Measurements from ENCODE around the gene AMPD3.

The AMPD3 gene

GRCh38 chr11:10505278-10506007 lies 50.4 kb downstream of the AMPD3 start:
- no peak for DNase-seq

- no peak for DNase-seq
Observed at GRCh38 chr11:10506008-10506370, 50.9 kb downstream of the AMPD3 start.

- DNase-seq: no peak
Observed at GRCh38 chr11:10511181-10511621, 56.1 kb downstream of the AMPD3 start.

DNA sequence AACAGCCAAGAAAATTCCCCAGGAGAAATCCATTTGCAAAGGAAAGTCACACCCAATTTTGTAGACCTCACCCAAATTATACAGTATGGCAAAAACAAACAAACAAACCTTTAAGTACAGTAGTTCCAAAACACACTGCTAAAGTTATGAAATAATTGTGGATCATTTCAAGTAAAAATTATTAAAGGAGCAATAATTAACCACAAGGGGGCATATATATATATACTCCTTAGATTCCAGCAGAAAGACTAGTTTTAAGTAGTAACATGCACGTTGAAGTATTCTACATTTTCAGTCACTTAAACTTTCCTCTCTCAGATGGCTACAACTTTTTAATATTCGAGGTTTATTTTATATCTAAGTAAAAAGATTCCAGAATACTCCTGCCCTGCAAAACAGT lies 59.1 kb downstream of the AMPD3 start:
- no peak for DNase-seq

DNA sequence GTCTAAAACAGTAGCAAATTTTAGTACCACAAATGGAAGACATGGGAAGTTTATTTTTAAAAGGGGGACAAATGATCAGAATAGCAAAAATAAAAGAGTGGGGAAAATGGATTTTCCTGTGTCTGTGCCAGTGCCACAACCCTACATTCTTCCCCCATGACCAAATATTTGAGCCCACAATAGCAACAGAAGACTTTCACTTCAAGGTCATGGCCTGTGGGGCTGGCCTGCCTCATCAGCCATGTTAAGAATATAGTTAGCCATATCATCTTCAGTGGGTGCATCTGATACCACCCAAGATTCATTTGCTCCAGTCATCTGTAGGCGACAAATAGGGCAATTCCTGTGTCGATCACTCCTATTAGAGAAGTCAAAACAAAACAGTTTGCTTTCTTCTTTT lies 59.6 kb downstream of the AMPD3 start:
- no peak for DNase-seq

DNA sequence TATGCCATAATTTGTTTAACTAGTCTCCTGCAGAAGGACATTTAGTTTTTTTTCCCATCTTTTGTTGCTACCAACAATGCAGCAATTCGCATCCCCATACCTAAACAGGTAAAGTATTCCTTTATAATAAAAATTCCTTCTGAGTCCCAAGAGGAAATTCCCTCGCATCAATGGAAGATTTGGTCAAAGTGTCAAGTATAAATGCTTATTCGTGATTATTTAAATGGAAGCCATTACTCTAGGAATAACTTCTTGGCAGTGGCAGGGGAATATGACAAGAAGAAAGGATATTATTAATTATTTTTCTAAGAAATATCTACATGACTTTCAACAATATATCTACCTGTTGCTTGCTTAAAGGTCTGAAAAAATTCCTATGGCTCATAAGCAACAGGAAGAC lies 60.4 kb downstream of the AMPD3 start:
- DNase-seq: no peak

DNA sequence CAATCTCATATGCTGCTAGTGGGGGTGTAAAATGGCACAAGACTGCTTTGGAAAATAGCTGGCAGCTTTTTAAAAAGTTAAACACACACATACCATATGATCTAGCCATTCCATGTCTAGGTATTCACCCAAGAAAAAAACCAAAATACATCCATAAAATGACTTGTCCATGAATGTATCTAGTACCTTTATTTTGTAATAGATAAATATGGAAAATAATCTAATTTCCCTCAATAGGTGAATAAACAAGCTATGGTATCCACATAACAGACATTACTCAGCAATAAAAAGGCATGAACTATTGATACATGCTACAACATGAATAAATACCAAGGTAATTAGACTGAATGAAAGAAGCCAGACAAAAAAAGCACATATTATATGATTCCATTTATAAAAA lies 63.1 kb downstream of the AMPD3 start:
- no peak for DNase-seq

DNA sequence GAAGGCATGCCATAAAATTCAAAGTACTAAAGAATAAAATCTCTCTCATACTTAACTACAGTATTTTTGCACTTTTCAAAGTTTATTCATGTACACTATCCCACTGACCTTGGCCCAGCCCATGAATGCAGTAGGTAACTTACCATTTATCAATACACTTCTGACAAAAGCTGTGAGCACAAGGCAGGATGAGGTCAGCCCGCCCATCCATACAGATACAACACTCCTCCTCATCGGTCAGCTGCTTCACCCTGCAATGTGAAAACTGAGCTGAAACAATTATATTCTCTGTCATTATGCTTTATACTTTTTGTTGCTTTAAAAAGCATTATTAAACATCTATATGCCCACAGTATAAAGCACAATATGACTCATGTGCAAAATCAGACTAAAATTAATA lies 63.8 kb downstream of the AMPD3 start:
- no peak for DNase-seq

- no peak for DNase-seq
Observed at GRCh38 chr11:10519630-10520029, 64.6 kb downstream of the AMPD3 start.

DNA sequence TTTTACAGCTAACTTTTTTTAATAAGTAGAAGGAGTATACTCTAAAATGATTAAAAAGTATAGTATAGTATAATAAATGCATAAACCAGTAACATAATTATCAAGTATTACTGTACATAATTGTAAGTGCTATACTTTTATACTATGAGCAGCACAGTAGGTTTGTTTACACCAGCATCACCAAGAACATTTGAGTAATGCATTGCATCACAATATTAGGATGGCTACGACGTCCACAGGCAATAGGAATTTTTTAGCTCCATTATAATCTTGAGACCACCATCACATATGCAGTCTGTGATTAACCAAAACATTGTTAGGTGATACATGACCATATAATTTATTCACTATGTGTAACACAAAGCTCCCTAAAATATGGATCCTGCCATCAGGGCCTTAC lies 65.5 kb downstream of the AMPD3 start:
- DNase-seq: no peak

GRCh38 chr11:10522276-10522675 lies 67.2 kb downstream of the AMPD3 start:
- no peak for DNase-seq

GRCh38 chr11:10522921-10523320 lies 67.9 kb downstream of the AMPD3 start:
- DNase-seq: no peak

DNA sequence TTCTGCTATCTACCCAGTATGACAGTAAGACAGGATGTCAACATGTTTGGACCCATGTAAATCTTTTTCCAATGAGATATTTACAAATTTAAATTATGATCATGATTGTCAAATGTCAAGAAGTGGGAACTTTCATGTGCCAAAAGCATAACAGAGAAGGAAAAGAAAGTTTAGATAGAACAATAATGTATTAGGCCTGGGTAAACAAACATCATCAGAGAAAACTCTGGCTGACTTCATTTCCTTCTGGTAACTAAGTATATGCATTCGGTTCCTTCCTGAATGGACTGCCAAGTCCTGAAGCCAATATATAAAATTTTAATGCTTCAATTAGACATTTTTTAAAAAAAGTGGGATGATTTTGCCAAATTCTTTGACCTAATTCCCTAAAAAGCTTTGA lies 69.4 kb downstream of the AMPD3 start:
- DNase-seq: no peak

GRCh38 chr11:10526974-10527918 lies 72.2 kb downstream of the AMPD3 start:
- no peak for DNase-seq

DNA sequence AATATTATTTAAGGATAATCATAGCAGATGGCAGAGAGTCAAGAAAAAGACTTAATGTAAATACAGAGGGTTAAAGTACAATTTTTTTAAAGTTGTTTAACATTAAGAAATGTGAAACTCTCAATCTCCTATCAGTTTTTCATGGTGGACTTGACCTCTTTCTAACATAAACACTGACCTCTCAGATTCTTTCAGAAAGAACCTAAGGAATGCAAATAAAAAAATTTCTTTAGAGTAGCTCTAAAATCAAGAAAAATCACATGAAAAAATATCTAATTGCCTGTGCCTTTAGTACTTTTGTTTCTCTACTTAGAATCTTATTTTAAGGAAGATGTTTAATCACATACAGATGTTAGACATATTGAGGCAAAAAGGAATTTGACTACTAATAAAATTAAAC lies 73.1 kb downstream of the AMPD3 start:
- no peak for DNase-seq

DNA sequence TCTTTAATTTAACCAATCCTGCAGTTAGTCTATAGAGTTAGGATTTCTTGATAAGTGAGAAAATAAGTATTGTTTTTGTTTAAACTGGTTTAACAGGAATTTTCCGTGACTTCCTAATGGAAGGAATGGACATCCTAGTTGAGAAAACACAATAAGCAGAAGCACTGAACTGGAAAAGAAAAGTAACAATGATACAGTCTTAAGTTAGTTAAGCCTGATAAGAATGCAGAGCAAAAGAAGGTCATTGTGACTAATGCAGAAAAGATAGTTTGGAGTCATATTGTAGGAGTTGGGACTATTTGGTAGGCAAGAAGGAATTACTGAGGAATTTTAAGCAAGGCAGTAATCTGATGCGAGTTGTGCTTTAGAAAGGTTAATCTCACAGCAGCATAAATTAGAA lies 74.2 kb downstream of the AMPD3 start:
- DNase-seq: no peak

DNA sequence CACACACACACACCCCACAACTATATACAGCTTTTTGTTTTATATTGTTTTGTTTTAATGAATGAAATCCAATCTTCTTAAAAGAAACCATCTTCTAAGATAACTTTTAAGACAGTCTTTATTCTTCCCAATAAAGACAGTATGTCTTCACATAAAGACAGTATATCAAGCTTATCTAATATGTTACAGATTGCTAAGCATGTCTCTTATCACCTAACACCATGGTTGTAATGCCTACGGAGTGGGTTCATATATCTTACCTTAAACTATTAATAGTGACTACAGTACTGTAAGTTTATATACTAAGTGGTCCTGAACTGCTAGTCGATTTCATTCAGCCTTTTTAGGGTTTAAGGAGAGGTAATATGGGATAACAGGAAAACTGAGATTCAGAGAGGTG lies 77.5 kb downstream of the AMPD3 start:
- no peak for DNase-seq

DNA sequence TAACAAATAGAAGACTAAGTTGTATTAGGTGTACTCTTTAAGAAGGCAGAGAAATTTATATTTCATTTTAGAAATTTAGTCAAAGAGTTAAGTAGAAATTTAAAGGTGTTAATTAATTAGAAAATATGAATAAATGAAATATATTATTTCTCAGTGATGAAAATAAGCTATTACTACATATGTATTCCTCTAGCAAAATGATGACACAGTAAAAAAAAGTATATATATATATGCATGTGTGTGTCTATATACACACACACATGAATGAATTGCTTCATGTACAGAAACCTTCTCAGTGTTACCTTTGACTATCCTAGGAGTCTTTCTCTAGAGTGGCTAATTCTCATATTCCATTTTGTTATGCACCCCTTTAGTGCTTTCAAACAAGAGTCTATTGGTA lies 78.3 kb downstream of the AMPD3 start:
- DNase-seq: no peak

GRCh38 chr11:10534316-10534715 lies 79.3 kb downstream of the AMPD3 start:
- no peak for DNase-seq

- DNase-seq: no peak
Observed at GRCh38 chr11:10537600-10537999, 82.5 kb downstream of the AMPD3 start.

- no peak for DNase-seq
Observed at GRCh38 chr11:10538924-10539323, 83.9 kb downstream of the AMPD3 start.

DNA sequence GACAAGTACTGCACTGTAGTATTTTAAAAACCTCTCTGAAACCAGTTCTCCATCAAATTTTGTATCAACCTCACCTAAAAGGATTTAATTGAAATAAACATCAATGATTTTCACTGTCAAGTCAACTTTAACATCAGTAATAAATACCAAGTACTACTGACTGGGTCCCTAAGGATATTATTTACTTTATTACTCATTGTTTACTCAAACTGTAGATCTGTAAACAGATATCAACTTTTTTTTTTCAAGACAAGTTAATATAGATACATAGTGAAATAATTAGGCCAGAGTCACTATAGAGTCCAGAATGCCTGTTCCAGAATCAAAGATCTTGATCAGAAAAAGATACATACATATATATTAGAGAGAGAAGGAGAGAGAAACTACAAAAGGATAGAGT lies 84.3 kb downstream of the AMPD3 start:
- no peak for DNase-seq

- no peak for DNase-seq
Observed at GRCh38 chr11:10540546-10540914, 85.5 kb downstream of the AMPD3 start.

GRCh38 chr11:10540915-10541560 lies 86.0 kb downstream of the AMPD3 start, which contains the start of gene RNF141:
Gene RNF141 (minus strand): TSS chr11:10541187. CDS start chr11:10534158, 7,029 bp downstream.
- peak; percentile 98 for DNase-seq

Measured in stimulated activated CD4-positive, alpha-beta T cell treated with anti-CD3 and anti-CD28 coated beads, Interleukin-4, amount 100 ng/mL, for 1 hour (primary cell).